ENCODE data around the gene LRRC4B. TPM values are rescaled to one million over a fixed set of nuclear protein-coding genes. Genes with fewer than 3 reads are reported as not detected.
"Not testable (repeated sequence)": the region's sequence is repeated elsewhere in the genome, so short reads cannot be mapped to it uniquely, and the experiment has no call there.

The LRRC4B gene
- polyA plus RNA-seq, 1 donor (not counting 4 experiments of a cell fraction or from before 2014, with no cell fraction given) = not detected

DNA sequence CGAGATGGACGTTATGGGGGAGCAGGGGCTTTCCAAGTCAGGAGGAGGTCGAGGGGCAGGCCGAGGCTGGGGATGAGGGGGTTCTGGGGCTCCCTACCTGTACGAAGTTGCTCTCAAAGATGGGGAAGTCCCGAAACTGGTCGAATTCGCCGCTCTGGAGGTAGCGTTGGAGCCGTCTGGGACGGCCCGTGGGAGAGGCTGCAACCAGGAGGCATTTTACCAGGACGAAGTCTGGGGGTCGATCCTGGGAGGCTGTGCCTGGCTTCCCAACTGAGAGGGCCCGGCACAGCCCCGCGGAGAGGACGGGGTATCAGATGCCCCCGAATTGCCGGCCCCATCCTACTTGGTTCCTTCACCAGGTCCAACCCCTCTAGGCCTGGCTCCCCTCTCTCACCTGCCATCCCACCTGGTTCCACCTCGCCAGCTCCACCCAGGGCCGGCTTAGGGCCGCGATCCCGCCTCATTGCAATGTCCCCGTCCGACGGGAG, 92.5 kb downstream of the LRRC4B start:
- H3K79me2 ChIP-seq (ENCODE audit: control insufficient read depth, insufficient read depth, low read length) = peaks cover 19% of the 10 kb centered on the region
- H3K9ac ChIP-seq (ENCODE audit: control insufficient read depth, extremely low read depth, insufficient read depth, low read length) = no peak overlapping the region
- no peak overlapping the region for H3K4me3 ChIP-seq (ENCODE audit: control insufficient read depth in 2 of 3, extremely low read depth in 1 of 3, insufficient read depth in 2 of 3, low read depth in 1 of 3, low read length in 3 of 3)
- H4K20me1 ChIP-seq (ENCODE audit: control insufficient read depth, extremely low read depth, insufficient read depth, low read length) = peaks cover 6% of the 10 kb centered on the region
- H3K4me2 ChIP-seq (ENCODE audit: control insufficient read depth, extremely low read depth, insufficient read depth, low read depth, low read length) = no peak overlapping the region
- FAIRE-seq (no peak), DNase-seq (ENCODE audit: low read depth, low spot score) (no peak)
- H3K27me3 ChIP-seq (ENCODE audit: control insufficient read depth, extremely low read depth, insufficient read depth, low read length) = no peaks in the 10 kb centered on the region
- TF ChIP-seq EZH2 (IDR thresholded peaks at IDR 0.05; ENCODE audit: low read length) = no peak
- TF ChIP-seq, protein P1, sequence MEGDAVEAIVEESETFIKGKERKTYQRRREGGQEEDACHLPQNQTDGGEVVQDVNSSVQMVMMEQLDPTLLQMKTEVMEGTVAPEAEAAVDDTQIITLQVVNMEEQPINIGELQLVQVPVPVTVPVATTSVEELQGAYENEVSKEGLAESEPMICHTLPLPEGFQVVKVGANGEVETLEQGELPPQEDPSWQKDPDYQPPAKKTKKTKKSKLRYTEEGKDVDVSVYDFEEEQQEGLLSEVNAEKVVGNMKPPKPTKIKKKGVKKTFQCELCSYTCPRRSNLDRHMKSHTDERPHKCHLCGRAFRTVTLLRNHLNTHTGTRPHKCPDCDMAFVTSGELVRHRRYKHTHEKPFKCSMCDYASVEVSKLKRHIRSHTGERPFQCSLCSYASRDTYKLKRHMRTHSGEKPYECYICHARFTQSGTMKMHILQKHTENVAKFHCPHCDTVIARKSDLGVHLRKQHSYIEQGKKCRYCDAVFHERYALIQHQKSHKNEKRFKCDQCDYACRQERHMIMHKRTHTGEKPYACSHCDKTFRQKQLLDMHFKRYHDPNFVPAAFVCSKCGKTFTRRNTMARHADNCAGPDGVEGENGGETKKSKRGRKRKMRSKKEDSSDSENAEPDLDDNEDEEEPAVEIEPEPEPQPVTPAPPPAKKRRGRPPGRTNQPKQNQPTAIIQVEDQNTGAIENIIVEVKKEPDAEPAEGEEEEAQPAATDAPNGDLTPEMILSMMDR (optimal IDR thresholded peaks at IDR 0.05 in 1 of 3, IDR thresholded peaks at IDR 0.05 in 1 of 3, conservative IDR thresholded peaks at IDR 0.05 in 1 of 3; ENCODE audit: extremely low read depth in 1 of 3, insufficient read depth in 2 of 3, low read length in 3 of 3) = no peak
- no peak overlapping the region for H3K27ac ChIP-seq (ENCODE audit: control insufficient read depth, insufficient read depth, low read length)
- no peak overlapping the region for H2AFZ ChIP-seq (ENCODE audit: control insufficient read depth, low read length)
- peaks cover 2% of the 10 kb centered on the region for H3K9me1 ChIP-seq (ENCODE audit: control insufficient read depth, extremely low read depth, insufficient read depth, low read length)
- no peaks in the 10 kb centered on the region for H3K9me3 ChIP-seq (ENCODE audit: control insufficient read depth, low read depth, low read length)
- dilution Hi-C loops (cut with MboI; ENCODE audit: extremely low pct_ligation_motif_present, low sequenced_read_pairs) = no loop called here
- peaks cover 7 to 10% of the 10 kb centered on the region in 2 experiments for H3K36me3 ChIP-seq (ENCODE audit: control insufficient read depth in 2 of 2, extremely low read depth in 1 of 2, insufficient read depth in 2 of 2, low read length in 2 of 2)
- peaks cover 6% of the 10 kb centered on the region for H3K4me1 ChIP-seq (ENCODE audit: control insufficient read depth, extremely low read depth, insufficient read depth, low read length)

DNA sequence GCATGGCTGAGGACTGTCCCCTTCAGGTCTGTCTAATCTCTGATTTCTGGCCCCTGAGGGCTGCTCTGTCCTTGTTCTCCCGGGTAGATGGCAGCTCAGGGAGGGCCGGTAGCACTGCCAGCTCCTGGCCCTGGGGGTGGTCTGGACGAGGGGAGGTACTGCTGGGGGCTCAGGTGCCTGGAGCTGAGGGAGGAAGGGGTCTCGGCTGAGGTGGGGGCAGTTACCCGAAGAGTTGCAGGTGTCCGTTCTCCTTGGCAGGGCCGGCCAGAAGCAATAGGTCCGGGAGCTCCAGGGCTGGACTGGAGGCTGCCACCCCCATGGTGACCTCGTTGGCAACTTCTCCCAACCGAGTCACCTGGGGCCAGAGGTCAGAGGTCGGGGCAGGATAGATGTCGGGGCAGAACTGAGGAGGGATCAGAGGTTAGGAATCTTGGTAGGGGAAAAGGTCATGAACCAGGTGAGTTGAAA, 93.1 kb downstream of the LRRC4B start:
- H3K4me3 ChIP-seq (ENCODE audit: control insufficient read depth in 2 of 3, extremely low read depth in 1 of 3, insufficient read depth in 2 of 3, low read depth in 1 of 3, low read length in 3 of 3) = no peak overlapping the region
- no peak for TF ChIP-seq EZH2 (IDR thresholded peaks at IDR 0.05; ENCODE audit: low read length)
- TF ChIP-seq, protein P1 (optimal IDR thresholded peaks at IDR 0.05 in 1 of 3, IDR thresholded peaks at IDR 0.05 in 1 of 3, conservative IDR thresholded peaks at IDR 0.05 in 1 of 3; ENCODE audit: extremely low read depth in 1 of 3, insufficient read depth in 2 of 3, low read length in 3 of 3) = no peak
- FAIRE-seq (no peak), DNase-seq (ENCODE audit: low read depth, low spot score) (no peak)
- H3K79me2 ChIP-seq (ENCODE audit: control insufficient read depth, insufficient read depth, low read length) = peaks cover 19% of the 10 kb centered on the region
- peaks cover 2% of the 10 kb centered on the region for H3K9me1 ChIP-seq (ENCODE audit: control insufficient read depth, extremely low read depth, insufficient read depth, low read length)
- peaks cover 6% of the 10 kb centered on the region for H3K4me1 ChIP-seq (ENCODE audit: control insufficient read depth, extremely low read depth, insufficient read depth, low read length)
- H3K27me3 ChIP-seq (ENCODE audit: control insufficient read depth, extremely low read depth, insufficient read depth, low read length) = no peaks in the 10 kb centered on the region
- H3K36me3 ChIP-seq (ENCODE audit: control insufficient read depth in 2 of 2, extremely low read depth in 1 of 2, insufficient read depth in 2 of 2, low read length in 2 of 2) = peaks cover 7 to 8% of the 10 kb centered on the region in 2 experiments
- H3K27ac ChIP-seq (ENCODE audit: control insufficient read depth, insufficient read depth, low read length) = no peak overlapping the region
- H2AFZ ChIP-seq (ENCODE audit: control insufficient read depth, low read length) = no peak overlapping the region
- peaks cover 6% of the 10 kb centered on the region for H4K20me1 ChIP-seq (ENCODE audit: control insufficient read depth, extremely low read depth, insufficient read depth, low read length)
- H3K9ac ChIP-seq (ENCODE audit: control insufficient read depth, extremely low read depth, insufficient read depth, low read length) = no peak overlapping the region
- H3K4me2 ChIP-seq (ENCODE audit: control insufficient read depth, extremely low read depth, insufficient read depth, low read depth, low read length) = no peak overlapping the region
- dilution Hi-C loops (cut with MboI; ENCODE audit: extremely low pct_ligation_motif_present, low sequenced_read_pairs) = no loop called here
- no peaks in the 10 kb centered on the region for H3K9me3 ChIP-seq (ENCODE audit: control insufficient read depth, low read depth, low read length)

DNA sequence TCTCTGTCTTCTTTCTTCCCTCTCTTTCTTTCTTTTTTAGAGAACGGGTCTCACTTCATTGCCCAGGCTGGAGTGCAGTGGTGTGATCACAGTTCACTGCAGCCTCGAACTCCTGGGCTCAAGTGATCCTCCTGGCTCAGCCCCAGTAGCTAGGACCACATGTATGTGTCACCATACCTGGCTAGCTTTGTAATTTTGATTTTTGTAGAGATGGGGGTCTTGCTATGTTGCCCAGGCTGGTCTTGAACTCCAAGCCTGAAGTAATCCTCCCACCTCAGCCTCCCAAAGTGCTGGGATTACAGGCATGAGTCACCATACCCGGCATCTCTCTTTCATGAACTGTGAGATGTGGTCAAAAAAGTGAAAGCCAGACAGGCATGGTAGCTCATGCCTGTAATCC, 94.9 kb downstream of the LRRC4B start:
- FAIRE-seq; H3K9ac ChIP-seq (ENCODE audit: control insufficient read depth, extremely low read depth, insufficient read depth, low read length); dilution Hi-C loops (cut with MboI; ENCODE audit: extremely low pct_ligation_motif_present, low sequenced_read_pairs): not testable (repeated sequence)

More for the DNA sequence above, 94.9 kb downstream of the LRRC4B start:
- H3K9me1 ChIP-seq (ENCODE audit: control insufficient read depth, extremely low read depth, insufficient read depth, low read length); H2AFZ ChIP-seq (ENCODE audit: control insufficient read depth, low read length); H3K27ac ChIP-seq (ENCODE audit: control insufficient read depth, insufficient read depth, low read length); H3K4me1 ChIP-seq (ENCODE audit: control insufficient read depth, extremely low read depth, insufficient read depth, low read length); DNase-seq (ENCODE audit: low read depth, low spot score); H3K36me3 ChIP-seq (ENCODE audit: control insufficient read depth in 2 of 2, extremely low read depth in 1 of 2, insufficient read depth in 2 of 2, low read length in 2 of 2); H3K9me3 ChIP-seq (ENCODE audit: control insufficient read depth, low read depth, low read length); H4K20me1 ChIP-seq (ENCODE audit: control insufficient read depth, extremely low read depth, insufficient read depth, low read length); H3K27me3 ChIP-seq (ENCODE audit: control insufficient read depth, extremely low read depth, insufficient read depth, low read length); H3K4me3 ChIP-seq (ENCODE audit: control insufficient read depth in 2 of 3, extremely low read depth in 1 of 3, insufficient read depth in 2 of 3, low read depth in 1 of 3, low read length in 3 of 3); H3K4me2 ChIP-seq (ENCODE audit: control insufficient read depth, extremely low read depth, insufficient read depth, low read depth, low read length): not testable (repeated sequence)
- peaks cover 14% of the 10 kb centered on the region for H3K79me2 ChIP-seq (ENCODE audit: control insufficient read depth, insufficient read depth, low read length)
